Transverse colon (tissue), 3 donors: ENCODE data around the gene LRIT1.

ENCODE experiments used
- EP300 ChIP-seq: sonication (generic); formaldehyde crosslinking; IDR thresholded peaks from one replicate; pipeline ENCODE4 v1.6.1; 2017; ENCODE audit warnings: antibody characterized with exemption, low read depth
- POLR2A ChIP-seq: fragments of 450-650 bp; IDR thresholded peaks from one replicate; pipeline ENCODE4 v1.6.1; 2016; ENCODE audit warnings: antibody characterized with exemption, mild to moderate bottlenecking, moderate library complexity
- TF ChIP-seq, protein P1 (sequence below), 5 experiments: fragments of 200-600 bp in 3 of 5; fragments of 450-650 bp in 2 of 5; sonication (generic) in 3 of 5; IDR thresholded peaks; 1 replicate in 2 of 5; 2 replicates in 3 of 5; pipeline ENCODE4 v1.5.1; 2016 to 2017; ENCODE audit warnings: antibody characterized with exemption in 5 of 5, inconsistent platforms in 3 of 5, mild to moderate bottlenecking in 2 of 5, moderate library complexity in 1 of 5

DNA sequence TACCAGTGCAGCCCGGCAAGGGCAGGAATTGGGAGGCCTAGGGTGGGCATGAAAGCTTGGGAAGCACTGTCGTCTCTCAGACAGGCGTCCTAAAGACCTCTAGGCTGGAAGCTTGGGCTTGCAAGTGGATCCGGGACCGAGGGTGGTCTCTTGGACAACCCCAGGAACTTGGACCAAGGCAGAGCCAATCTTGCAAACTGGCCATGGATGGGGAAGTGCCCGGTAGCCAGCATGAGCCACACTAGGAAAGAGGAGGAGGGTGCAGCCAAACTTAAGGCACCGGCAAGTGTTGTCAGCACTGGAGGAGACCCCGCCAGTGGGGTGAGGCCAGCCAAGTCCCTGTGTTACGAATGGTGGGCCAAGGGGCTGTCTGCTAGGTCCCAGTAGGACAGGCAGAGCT lies 24.5 kb downstream of the LRIT1 start:
- TF ChIP-seq, protein P1, sequence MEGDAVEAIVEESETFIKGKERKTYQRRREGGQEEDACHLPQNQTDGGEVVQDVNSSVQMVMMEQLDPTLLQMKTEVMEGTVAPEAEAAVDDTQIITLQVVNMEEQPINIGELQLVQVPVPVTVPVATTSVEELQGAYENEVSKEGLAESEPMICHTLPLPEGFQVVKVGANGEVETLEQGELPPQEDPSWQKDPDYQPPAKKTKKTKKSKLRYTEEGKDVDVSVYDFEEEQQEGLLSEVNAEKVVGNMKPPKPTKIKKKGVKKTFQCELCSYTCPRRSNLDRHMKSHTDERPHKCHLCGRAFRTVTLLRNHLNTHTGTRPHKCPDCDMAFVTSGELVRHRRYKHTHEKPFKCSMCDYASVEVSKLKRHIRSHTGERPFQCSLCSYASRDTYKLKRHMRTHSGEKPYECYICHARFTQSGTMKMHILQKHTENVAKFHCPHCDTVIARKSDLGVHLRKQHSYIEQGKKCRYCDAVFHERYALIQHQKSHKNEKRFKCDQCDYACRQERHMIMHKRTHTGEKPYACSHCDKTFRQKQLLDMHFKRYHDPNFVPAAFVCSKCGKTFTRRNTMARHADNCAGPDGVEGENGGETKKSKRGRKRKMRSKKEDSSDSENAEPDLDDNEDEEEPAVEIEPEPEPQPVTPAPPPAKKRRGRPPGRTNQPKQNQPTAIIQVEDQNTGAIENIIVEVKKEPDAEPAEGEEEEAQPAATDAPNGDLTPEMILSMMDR (IDR thresholded peaks at IDR 0.05): no peak
- TF ChIP-seq EP300: no peak
- no peak for TF ChIP-seq POLR2A
